HEK293 (cell line): Measurements from ENCODE around the gene GTF2A1.

Experiments used
- CTCF ChIP-seq: fragments of 450-650 bp; formaldehyde crosslinking; IDR thresholded peaks from 2 replicates; pipeline ENCODE4 v1.5.1; 2016; ENCODE audit warnings: missing biosample characterization, missing genetic modification characterization
- TCF7L2 ChIP-seq: IDR thresholded peaks from 2 replicates; pipeline ENCODE4 v1.6.1; 2011; ENCODE audit warnings: low read depth, mild to moderate bottlenecking, inconsistent platforms, low read length, moderate library complexity, borderline replicate concordance
- YY2 ChIP-seq: fragments of 450-650 bp; formaldehyde crosslinking; IDR thresholded peaks from 2 replicates; pipeline ENCODE4 v1.5.1; 2016; ENCODE audit warnings: missing biosample characterization, missing genetic modification characterization
- ZBTB17 ChIP-seq: fragments of 450-650 bp; formaldehyde crosslinking; IDR thresholded peaks from 2 replicates; pipeline ENCODE4 v1.5.1; 2016; ENCODE audit warnings: missing biosample characterization, missing genetic modification characterization
- ZNF274 ChIP-seq, 2 experiments: fragments of 200-500 bp in 1 of 2; fragments of 450-650 bp in 1 of 2; sonication (Bioruptor generic) in 1 of 2; formaldehyde crosslinking in 1 of 2; IDR thresholded peaks; 2 replicates each; pipeline versions ENCODE4 v1.5.1 to v1.6.1; 2014 to 2016; ENCODE audit warnings: borderline replicate concordance in 1 of 2, inconsistent platforms in 1 of 2, low read length in 1 of 2, missing biosample characterization in 1 of 2, missing genetic modification characterization in 1 of 2
- ZNF292 ChIP-seq: fragments of 450-650 bp; formaldehyde crosslinking; IDR thresholded peaks from 2 replicates; pipeline ENCODE4 v1.5.1; 2016; ENCODE audit warnings: low read depth, missing biosample characterization, missing genetic modification characterization, borderline replicate concordance
- ZNF449 ChIP-seq: fragments of 450-650 bp; formaldehyde crosslinking; IDR thresholded peaks from 2 replicates; pipeline ENCODE4 v1.5.1; 2017; ENCODE audit warnings: missing biosample characterization, mild to moderate bottlenecking, missing genetic modification characterization, moderate library complexity
- ZNF571 ChIP-seq: fragments of 450-650 bp; formaldehyde crosslinking; IDR thresholded peaks from 2 replicates; pipeline ENCODE4 v1.5.0; 2017; ENCODE audit warnings: missing biosample characterization, missing genetic modification characterization
- ZNF580 ChIP-seq: fragments of 450-650 bp; formaldehyde crosslinking; IDR thresholded peaks from 2 replicates; pipeline ENCODE4 v1.5.1; 2016; ENCODE audit warnings: missing biosample characterization, missing genetic modification characterization
- ZNF704 ChIP-seq: fragments of 450-650 bp; formaldehyde crosslinking; IDR thresholded peaks from 2 replicates; pipeline ENCODE4 v1.5.1; 2016; ENCODE audit warnings: missing biosample characterization, missing genetic modification characterization
- ZSCAN18 ChIP-seq: fragments of 450-650 bp; formaldehyde crosslinking; IDR thresholded peaks from 2 replicates; pipeline ENCODE4 v1.5.1; 2016; ENCODE audit warnings: missing biosample characterization, missing genetic modification characterization

- no peak for TF ChIP-seq ZNF571 (tag by site-specific recombination)
- no peak for TF ChIP-seq ZNF449
- TF ChIP-seq ZBTB17 (tag by site-specific recombination): no peak
- no peak for TF ChIP-seq CTCF (tag by site-specific recombination)
- TF ChIP-seq ZNF704 (tag by site-specific recombination): no peak
- no peak for TF ChIP-seq ZNF292 (tag by site-specific recombination)
- no peak for TF ChIP-seq ZNF580 (tag by site-specific recombination)
- no peak for TF ChIP-seq ZSCAN18 (tag by site-specific recombination)
- TF ChIP-seq ZNF274 (IDR thresholded peaks at IDR 0.05; ENCODE audit: low read length): no peak
- TF ChIP-seq ZNF274 (tag by site-specific recombination; IDR thresholded peaks at IDR 0.05; ENCODE audit: borderline replicate concordance): no peak
- TF ChIP-seq TCF7L2: no peak
- no peak for TF ChIP-seq YY2 (tag by site-specific recombination)
These were observed 79.3 kb downstream of the GTF2A1 start for GRCh38 chr14:81141426-81141825.
